Endothelial cell of umbilical vein (primary cell): Measurements from ENCODE around the gene JMJD8. TPM values are rescaled to one million over a fixed set of nuclear protein-coding genes. Genes with fewer than 3 reads are reported as not detected.
A peak's percentile ranks its signal among the peaks of the same experiment; 100 is the strongest.

Experiments used
- BruUV-seq: library from RNA; stranded (reverse); fragments of 400-500 nt; replicated peaks from 2 replicates; lab custom pipeline; 2021; lab: Mats Ljungman, UMichigan
- CTCF ChIA-PET: fragments of 300-600, 350-600 bp; sonication (Branson Sonifier 250); formaldehyde crosslinking; loops from one replicate; lab custom pipeline; 2021; ENCODE audit warnings: antibody characterized with exemption, inconsistent platforms; lab: Charles Lee
- POLR2A ChIA-PET: fragments of 300-600, 350-600 bp; sonication (Branson Sonifier 250); formaldehyde crosslinking; loops from one replicate; lab custom pipeline; 2021; ENCODE audit warnings: antibody characterized with exemption, inconsistent platforms; lab: Charles Lee
- DNase-seq: peaks from one replicate; pipeline ENCODE4 v3.0.0-alpha.2; 2011; ENCODE audit warnings: low read depth, low spot score
- FAIRE-seq: peaks from 2 replicates; lab custom pipeline; 2011; peaks lifted over from hg19 to GRCh38; lab: Jason Lieb, UNC
- H2AFZ ChIP-seq: 2 replicates; pipeline ENCODE4 v1.6.0; 2012; ENCODE audit warnings: low read depth, low read length, control low read depth, inconsistent platforms
- H3K27ac ChIP-seq: 2 replicates; pipeline ENCODE4 v1.5.1; 2011; ENCODE audit warnings: low read depth, mild to moderate bottlenecking, control low read depth, low read length, moderate library complexity; ENCODE audit not compliant: insufficient read depth
- H3K27me3 ChIP-seq, 2 experiments: 2 replicates each; pipeline versions ENCODE4 v1.6.0 to v1.6.1; 2011; ENCODE audit warnings: low read length in 2 of 2, mixed read lengths in 1 of 2; ENCODE audit not compliant: control insufficient read depth in 2 of 2, insufficient read depth in 2 of 2
- H3K36me3 ChIP-seq, 2 experiments: 2 replicates in 1 of 2; 3 replicates in 1 of 2; pipeline ENCODE4 v1.5.1; 2011; ENCODE audit warnings: low read length in 2 of 2, mild to moderate bottlenecking in 1 of 2, moderate library complexity in 1 of 2; ENCODE audit not compliant: control insufficient read depth in 2 of 2, insufficient read depth in 2 of 2; ENCODE audit errors: extremely low read depth in 1 of 2
- H3K4me1 ChIP-seq: 3 replicates; pipeline ENCODE4 v1.5.1; 2011; ENCODE audit warnings: mild to moderate bottlenecking, low read length; ENCODE audit not compliant: control insufficient read depth, insufficient read depth; ENCODE audit errors: extremely low read depth
- H3K4me2 ChIP-seq: 2 replicates; pipeline ENCODE4 v1.6.1; 2011; ENCODE audit warnings: low read length, control low read depth, mixed read lengths; ENCODE audit not compliant: insufficient read depth
- H3K4me3 ChIP-seq, 3 experiments: fragments of 200-600 bp in 1 of 3; sonication (generic), shearing (Covaris generic) in 1 of 3; replicated peaks in 1 of 3; 2 replicates each; pipeline ENCODE4 v1.5.1; 2011 to 2016; ENCODE audit warnings: control low read depth in 3 of 3, low read length in 3 of 3, mild to moderate bottlenecking in 2 of 3, inconsistent platforms in 1 of 3, low read depth in 1 of 3, moderate library complexity in 1 of 3; ENCODE audit not compliant: insufficient read depth in 1 of 3
- H3K79me2 ChIP-seq: 2 replicates; pipeline ENCODE4 v1.6.0; 2012; ENCODE audit warnings: low read length, inconsistent platforms; ENCODE audit not compliant: control insufficient read depth, insufficient read depth
- H3K9ac ChIP-seq: replicated peaks from 2 replicates; pipeline ENCODE3; 2011; ENCODE audit warnings: low read length, control low read depth; ENCODE audit not compliant: insufficient read depth; ENCODE audit errors: extremely low read depth
- H3K9me1 ChIP-seq: replicated peaks from 3 replicates; pipeline ENCODE4 v1.6.0; 2011; ENCODE audit warnings: mild to moderate bottlenecking, low read length; ENCODE audit not compliant: control insufficient read depth, insufficient read depth; ENCODE audit errors: extremely low read depth
- H3K9me3 ChIP-seq: replicated peaks from 2 replicates; pipeline ENCODE4 v1.5.1; 2012; ENCODE audit warnings: low read length, inconsistent platforms; ENCODE audit not compliant: control insufficient read depth, insufficient read depth
- H4K20me1 ChIP-seq: replicated peaks from 2 replicates; pipeline ENCODE3; 2011; ENCODE audit warnings: mild to moderate bottlenecking, low read length; ENCODE audit not compliant: control insufficient read depth, insufficient read depth; ENCODE audit errors: extremely low read depth
- CTCF ChIP-seq, 2 donors: IDR thresholded peaks; 1 replicate in 1 of 2; 2 replicates in 1 of 2; pipeline ENCODE4 v1.5.1; 2011; ENCODE audit warnings: low read length in 2 of 2, mild to moderate bottlenecking in 2 of 2, moderate library complexity in 2 of 2, control low read depth in 1 of 2, inconsistent platforms in 1 of 2, low read depth in 1 of 2; ENCODE audit not compliant: insufficient read depth in 1 of 2; ENCODE audit errors: extremely low read depth in 1 of 2
- EZH2 ChIP-seq: IDR thresholded peaks from 2 replicates; pipeline ENCODE4 v1.6.1; 2012; ENCODE audit warnings: borderline replicate concordance, low read depth, mild to moderate bottlenecking, moderate library complexity, low read length, inconsistent platforms; ENCODE audit not compliant: severe bottlenecking
- FOS ChIP-seq: IDR thresholded peaks from 2 replicates; pipeline ENCODE4 v1.6.1; 2011; ENCODE audit warnings: mild to moderate bottlenecking, low read length, moderate library complexity, borderline replicate concordance; ENCODE audit not compliant: insufficient read depth
- GATA2 ChIP-seq: IDR thresholded peaks from 2 replicates; pipeline ENCODE4 v1.7.0; 2011; ENCODE audit warnings: low read depth, mild to moderate bottlenecking, moderate library complexity, mixed read lengths, low read length; ENCODE audit not compliant: insufficient read length, insufficient read depth
- JUN ChIP-seq: IDR thresholded peaks from 2 replicates; pipeline ENCODE4 v1.6.1; 2011; ENCODE audit warnings: borderline replicate concordance, low read depth; ENCODE audit not compliant: insufficient read length, insufficient read depth
- MYC ChIP-seq: IDR thresholded peaks from one replicate; pipeline ENCODE4 v1.6.1; 2011; ENCODE audit warnings: mild to moderate bottlenecking, low read depth, low read length
- POLR2A ChIP-seq: IDR thresholded peaks from 2 replicates; pipeline ENCODE4 v1.6.1; 2012; ENCODE audit warnings: low read depth, mild to moderate bottlenecking, control low read depth, low read length
- POLR2AphosphoS5 ChIP-seq: IDR thresholded peaks from 2 replicates; pipeline ENCODE4 v1.6.1; 2012; ENCODE audit warnings: low read depth, mild to moderate bottlenecking, control low read depth, low read length, moderate library complexity; ENCODE audit not compliant: insufficient read depth
- dilution Hi-C: fragments of 300-500 bp; cut with MboI; formaldehyde crosslinking; loops from one replicate; pipeline ENCODE4 v1.15.0; 2019; ENCODE audit warnings: low sequenced_read_pairs; ENCODE audit not compliant: extremely low pct_ligation_motif_present
- intact Hi-C: fragments of 100-400 bp; cut with micrococcal nuclease; formaldehyde crosslinking; loops from one replicate; pipeline ENCODE4 v1.10.0; 2022
- polyA plus RNA-seq, 4 experiments: library from polyadenylated mRNA; depleted of rRNA in 3 of 4; stranded (reverse) in 3 of 4; unstranded in 1 of 4; fragments of >200 nt; gene quantifications; 2 replicates each; pipeline versions ENCODE4 v1.2.1 to v1.2.3, GENCODE V29; 2011 to 2012; ENCODE audit warnings: missing spikeins in 1 of 4
- total RNA-seq: library from RNA; stranded (reverse); gene quantifications from 2 replicates; pipeline ENCODE4 v1.2.3, GENCODE V29; 2021
- TF ChIP-seq, protein P1 (sequence below): IDR thresholded peaks from 2 replicates; pipeline ENCODE4 v1.6.1; 2011; ENCODE audit not compliant: insufficient read depth, insufficient read length

JMJD8 gene
- total and polyA plus RNA-seq, 2 donors (not counting 3 experiments of a cell fraction or from before 2014, with no cell fraction given), result 55.1 to 102 TPM

- H3K27ac ChIP-seq, result peak overlapping the region; percentile 49
- peak overlapping the region; percentile 72 to 78 (median 78) for H3K4me3 ChIP-seq
- H3K9me3 ChIP-seq, result no peaks in the 10 kb centered on the region
- H3K9me1 ChIP-seq, result no peaks in the 10 kb centered on the region
- no peak for FAIRE-seq
- H4K20me1 ChIP-seq, result no peaks in the 10 kb centered on the region
- H3K27me3 ChIP-seq, result peaks cover 16% of the 10 kb centered on the region in 2 experiments
- intact Hi-C loops (no loop called here), dilution Hi-C loops (no loop called here)
- DNase-seq, result no peak
- ChIA-PET CTCF (interaction anchor here (1.2 to 1.6 kb wide), 5 partner anchors 14 to 31 kb away, joined by 3 to 8 read pairs (median 4); partner anchors contain the start of gene ANTKMT), POLR2A (no interaction called here)
- TF ChIP-seq MYC, result no peak
- TF ChIP-seq GATA2, result no peak
- TF ChIP-seq, protein P1, sequence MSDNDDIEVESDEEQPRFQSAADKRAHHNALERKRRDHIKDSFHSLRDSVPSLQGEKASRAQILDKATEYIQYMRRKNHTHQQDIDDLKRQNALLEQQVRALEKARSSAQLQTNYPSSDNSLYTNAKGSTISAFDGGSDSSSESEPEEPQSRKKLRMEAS, result no peak
- no peak for TF ChIP-seq POLR2A
- TF ChIP-seq FOS, result no peak
- no peak for TF ChIP-seq CTCF (IDR thresholded peaks at IDR 0.05; ENCODE audit: extremely low read depth in 1 of 2, insufficient read depth in 1 of 2, low read depth in 1 of 2, low read length in 2 of 2)
- no peak for TF ChIP-seq JUN
- TF ChIP-seq POLR2AphosphoS5, result no peak
- TF ChIP-seq EZH2, result no peak
- peaks cover 6% of the 10 kb centered on the region for H3K4me1 ChIP-seq
- H3K79me2 ChIP-seq, result no peaks in the 10 kb centered on the region
- no TSS peak for BruUV-seq
- H3K36me3 ChIP-seq, result peaks cover 0 to 10% of the 10 kb centered on the region in 2 experiments
- H2AFZ ChIP-seq, result peak overlapping the region; percentile 76
- H3K4me2 ChIP-seq, result peak overlapping the region; percentile 69
- H3K9ac ChIP-seq, result peak overlapping the region; percentile 75
Observed at GRCh38 chr16:689175-689897, 5.2 kb upstream of the JMJD8 start.
